ENCODE results near the gene DYSF.

DYSF gene

DNA sequence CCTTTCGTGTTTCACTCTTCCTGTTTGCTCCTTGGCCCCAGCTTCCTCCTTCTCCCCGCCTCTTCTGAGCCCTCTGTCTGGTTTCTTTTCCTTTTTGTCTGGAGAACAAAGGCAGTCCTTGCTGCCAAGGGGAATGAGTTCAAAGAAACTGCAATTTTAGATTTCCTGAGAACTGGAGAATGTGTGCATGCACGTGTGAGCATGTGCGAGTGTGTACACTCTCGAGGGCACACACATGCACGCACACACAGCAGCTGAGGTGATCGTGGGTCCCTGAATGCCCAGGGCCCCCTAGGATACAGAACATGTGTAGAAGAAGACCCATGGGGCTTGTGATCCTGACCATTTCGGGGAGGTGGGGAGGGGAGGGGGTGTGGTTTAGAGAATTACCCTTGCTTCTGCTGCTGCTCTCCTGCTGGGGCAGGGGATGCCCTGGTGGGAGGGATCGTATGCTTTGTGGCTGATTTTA lies 151.8 kb downstream of the DYSF start:
- no peak for FAIRE-seq

DNA sequence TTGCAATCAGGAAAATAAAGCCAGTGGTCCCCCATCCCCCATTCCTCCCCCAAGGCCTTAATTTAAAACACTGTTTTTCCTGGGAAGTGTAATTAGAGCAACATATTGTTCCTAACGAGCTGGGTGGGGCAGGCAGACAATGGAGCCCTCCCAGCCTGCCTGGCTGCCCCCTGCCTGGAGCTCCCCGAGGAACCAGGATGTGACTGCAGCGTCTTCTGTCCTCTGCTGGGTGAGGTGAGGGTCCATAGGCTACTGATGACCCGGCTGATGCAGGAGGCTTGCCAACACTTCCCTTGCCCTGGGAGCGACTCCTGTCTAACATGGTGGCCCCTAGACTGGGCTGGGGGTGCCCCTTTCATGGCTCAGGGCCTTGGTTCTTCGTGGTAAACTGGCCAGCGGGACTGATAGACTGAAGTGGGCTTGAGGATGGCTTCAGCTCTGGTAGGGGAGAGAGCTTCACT lies 152.4 kb downstream of the DYSF start:
- FAIRE-seq = no peak

DNA sequence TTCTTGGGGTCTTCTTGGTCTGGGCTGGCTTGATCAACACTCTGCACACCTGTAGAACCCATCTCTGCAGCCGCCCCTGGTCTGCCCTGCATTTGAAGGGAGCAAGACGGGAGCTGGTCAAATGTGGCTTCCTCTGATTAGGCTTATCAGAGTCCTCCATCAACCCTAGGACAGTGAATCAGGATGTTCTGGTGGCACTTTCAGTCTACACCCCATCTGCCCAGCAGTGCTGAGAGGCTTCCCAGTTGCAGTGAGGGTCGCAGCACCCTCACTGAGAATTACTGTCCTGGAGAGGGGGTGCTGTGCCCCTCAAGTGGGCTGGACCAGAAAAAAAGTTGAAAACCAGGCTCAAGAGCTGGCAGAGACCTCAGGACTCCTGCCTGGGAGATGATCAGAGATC lies 152.9 kb downstream of the DYSF start:
- FAIRE-seq = no peak

DNA sequence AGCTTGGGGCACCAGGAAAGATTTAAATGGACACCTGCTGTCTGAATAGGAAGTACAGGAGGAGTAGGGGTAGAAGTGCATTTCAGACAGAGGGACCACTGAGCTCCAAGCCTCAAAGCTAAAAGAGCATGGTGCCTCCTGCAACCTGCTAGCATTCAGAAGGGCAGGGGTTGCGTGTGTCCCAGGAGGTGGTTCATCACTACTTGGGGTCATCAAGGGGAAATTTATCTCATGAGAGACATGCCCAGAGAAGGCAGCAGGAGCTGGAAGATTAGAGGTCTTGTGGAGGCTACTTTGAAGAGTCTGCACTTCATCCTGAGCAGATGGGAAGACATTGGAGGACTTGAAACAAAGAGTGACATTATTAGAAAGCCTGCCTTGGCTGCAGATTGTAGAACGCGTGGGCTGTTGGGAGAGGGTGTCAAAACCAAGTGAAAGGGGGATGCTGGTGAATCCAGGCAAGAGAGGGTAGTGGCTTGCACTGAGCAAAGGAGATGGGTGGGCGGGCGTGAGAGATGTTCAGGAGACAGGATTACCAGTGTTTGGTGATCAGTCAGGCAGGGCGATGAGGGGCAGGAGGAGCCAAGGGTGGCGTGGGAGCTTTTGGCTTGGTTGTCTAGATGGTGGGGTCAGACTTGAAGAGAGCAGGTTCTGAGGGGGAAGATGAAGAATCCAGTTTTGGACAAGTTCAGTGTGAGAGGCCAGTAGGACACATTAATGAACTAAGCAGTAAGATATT lies 154.0 kb downstream of the DYSF start:
- FAIRE-seq = no peak

DNA sequence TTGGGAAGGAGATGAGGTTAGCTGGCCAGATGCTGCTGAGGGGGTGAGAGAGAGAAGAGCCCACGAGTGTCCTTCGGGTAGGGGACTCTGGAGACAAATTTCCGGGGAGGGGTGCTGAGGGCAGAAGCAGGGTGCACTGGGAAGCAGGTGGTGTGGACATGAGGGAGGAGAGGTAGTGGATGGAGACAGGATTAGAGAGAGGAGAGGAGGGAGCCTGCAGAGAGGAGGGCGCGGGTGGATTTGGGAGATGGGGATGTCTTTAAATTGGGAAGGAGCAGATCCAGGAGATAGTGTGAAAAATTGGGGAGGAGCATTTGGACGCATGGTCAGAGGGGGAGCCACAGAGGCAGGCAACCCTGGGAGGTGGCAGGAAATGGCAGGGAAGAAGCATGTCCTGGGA lies 154.7 kb downstream of the DYSF start:
- no peak for FAIRE-seq

DNA sequence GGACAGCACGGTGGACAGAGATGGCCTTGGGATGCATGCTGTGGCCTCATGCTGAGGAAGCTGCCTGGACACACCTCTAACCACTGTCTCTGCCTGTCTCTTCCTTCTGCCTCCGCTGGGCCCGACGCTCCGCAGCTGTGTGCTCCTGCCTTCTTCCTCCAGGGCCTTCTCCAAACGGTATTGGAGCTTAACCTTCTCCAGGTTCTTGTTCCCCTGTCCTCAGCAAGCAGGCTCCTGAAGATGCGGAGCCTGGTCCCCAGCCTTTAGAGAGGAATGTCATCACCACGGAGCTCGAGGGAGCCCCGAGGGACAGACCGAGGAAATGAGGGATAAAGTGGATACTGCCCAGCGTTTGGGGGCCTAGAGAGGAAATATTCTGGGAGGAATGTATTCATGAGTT lies 155.1 kb downstream of the DYSF start:
- no peak for FAIRE-seq

DNA sequence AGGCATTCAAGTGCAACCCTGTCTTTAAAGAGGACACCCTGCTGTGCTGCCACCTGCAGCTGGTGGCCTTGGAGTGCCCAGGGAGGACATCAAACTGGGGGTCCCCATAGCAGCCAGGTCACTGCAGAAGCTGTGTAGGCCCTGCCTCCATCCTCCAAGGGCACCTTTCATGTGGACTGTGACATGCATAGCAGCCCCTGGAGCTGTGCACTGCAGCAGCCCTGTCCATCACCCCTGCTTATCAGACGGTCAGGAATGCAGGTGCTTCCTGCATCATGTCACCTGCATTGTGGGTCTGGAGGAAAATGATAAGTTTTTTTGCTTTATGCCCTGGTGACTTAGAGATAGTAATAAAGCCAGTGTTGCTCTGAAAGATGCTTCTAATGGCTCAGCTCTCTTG lies 155.7 kb downstream of the DYSF start:
- no peak for FAIRE-seq

DNA sequence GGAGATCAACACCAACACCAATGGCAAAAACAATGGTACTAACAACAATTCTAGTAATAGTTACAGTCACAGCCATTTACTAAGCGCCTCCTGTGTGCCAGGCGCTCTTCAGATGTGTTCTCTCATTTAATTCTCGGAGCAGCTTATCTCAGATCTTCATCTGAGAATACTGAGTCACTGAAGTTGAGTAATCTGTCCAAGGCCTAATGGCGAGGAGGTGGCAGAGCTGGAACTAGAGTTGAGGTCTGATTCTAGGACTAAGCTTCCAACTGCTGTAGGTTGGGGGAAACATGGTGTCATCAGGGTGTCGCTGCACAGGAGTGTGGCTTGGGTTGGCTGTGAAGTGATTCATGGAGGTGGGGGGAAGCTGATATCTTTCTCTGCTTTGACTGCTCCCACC lies 156.1 kb downstream of the DYSF start:
- FAIRE-seq = no peak

DNA sequence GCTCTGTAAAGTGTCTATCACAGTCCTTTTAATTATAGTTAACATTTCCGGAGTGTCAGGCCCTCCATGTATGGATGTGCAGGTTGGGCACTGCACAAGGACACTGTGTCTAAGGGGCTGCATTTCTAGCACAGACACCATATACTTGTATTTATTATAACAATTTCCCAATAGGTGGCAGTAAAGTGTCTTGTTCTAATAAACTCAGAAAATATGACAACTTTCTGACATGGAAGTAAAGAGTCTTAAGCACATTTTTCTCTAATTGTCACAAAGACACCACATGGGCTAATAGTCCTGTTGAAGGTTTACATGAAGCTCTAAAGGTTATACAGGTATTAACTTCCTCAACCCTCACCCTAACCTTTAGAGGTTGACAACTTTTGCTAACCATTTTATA lies 156.6 kb downstream of the DYSF start:
- no peak for FAIRE-seq

DNA sequence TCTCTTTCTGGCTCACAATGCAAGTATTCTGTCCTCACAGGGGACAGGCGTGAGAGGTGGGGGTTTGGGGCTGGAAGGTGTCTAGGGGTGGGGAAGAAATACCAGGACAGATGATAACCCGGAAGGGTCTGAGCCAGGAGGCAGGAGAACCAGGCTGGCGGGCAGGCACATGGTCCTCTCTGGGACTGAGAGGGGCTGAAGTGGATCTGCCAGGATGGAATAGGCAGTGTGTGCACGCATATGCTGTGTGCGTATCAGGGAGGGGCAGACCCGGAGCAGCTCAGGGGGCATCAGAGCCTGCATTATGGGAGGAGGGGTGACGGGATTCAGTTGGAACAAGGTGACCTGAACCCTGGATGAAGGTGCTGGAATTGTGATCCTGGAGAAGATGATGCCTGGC lies 157.3 kb downstream of the DYSF start:
- no peak for FAIRE-seq

DNA sequence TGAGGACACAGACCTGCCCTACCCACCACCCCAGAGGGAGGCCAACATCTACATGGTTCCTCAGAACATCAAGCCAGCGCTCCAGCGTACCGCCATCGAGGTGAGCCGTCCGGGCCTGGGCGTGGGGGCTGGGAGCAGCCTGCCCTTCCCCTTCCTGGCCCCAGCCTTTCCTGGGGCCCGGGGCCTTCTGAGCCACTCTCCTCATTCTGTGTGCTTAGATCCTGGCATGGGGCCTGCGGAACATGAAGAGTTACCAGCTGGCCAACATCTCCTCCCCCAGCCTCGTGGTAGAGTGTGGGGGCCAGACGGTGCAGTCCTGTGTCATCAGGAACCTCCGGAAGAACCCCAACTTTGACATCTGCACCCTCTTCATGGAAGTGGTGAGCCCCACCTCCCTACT lies 157.9 kb downstream of the DYSF start:
- FAIRE-seq = no peak

DNA sequence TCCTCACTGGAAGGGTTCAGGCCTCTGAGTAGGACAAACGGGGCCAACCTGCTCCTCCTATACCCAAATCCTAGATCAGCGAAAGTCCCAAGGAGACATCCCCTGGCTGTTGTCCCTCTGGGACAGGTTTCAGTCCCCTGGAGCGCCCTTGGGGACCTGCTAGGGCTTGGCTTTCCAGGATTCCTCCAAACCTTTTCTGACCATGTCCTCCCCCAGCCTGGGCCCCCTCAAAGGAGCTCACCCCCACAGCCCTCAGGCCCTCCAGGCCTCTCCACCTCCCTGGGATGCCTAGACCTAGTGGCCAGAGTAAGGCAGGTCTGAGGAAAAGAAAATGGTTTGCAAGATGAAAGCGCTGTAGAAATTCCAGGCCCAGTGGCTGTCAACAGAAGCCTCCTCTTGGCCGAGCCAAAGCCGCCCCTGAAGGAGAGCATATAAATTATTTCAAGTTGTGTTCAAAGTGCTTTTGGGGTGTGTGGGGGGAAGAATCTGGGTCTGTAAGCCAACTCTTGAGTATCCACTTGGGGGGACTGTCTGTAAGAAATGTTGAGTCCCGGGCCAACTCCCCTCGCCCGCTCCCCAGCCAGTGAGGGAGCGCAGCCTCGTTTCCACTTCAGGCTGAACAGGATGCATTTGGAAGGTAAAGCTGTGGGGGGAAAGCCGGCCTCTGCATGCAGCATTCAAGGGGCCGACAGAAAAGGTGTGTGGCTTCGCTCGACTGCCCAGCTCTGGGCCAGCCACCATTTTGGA lies 158.6 kb downstream of the DYSF start:
- no peak for FAIRE-seq

DNA sequence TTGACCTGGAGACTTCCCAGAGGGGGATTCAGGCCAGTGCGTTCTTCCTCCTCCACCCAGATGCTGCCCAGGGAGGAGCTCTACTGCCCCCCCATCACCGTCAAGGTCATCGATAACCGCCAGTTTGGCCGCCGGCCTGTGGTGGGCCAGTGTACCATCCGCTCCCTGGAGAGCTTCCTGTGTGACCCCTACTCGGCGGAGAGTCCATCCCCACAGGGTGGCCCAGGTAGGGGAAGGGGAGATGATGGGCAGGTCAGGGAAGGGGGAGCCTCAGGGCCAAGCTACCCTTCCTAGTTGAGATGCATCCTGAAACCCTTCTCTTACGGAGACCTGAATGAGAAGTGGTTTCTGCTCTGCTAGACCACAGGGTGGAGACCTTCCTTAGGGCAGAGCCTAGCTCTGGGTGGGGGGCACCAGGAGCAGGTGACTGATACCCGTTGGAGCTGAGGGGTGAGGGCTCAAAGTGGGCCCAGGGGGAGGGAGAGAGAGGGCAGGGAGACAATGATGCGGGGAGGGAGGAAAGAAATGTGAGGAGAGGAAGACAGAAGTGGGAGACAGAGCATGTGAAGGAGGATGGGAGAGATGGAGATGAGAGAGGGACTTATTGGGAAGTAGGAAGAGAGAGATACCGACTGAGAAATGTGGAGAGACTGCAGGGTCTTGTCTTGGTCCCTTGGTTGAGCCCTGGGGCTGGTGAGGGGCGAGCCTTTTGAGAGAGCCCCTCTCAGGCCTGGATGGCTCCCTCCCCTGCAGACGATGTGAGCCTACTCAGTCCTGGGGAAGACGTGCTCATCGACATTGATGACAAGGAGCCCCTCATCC lies 159.4 kb downstream of the DYSF start:
- no peak for FAIRE-seq

DNA sequence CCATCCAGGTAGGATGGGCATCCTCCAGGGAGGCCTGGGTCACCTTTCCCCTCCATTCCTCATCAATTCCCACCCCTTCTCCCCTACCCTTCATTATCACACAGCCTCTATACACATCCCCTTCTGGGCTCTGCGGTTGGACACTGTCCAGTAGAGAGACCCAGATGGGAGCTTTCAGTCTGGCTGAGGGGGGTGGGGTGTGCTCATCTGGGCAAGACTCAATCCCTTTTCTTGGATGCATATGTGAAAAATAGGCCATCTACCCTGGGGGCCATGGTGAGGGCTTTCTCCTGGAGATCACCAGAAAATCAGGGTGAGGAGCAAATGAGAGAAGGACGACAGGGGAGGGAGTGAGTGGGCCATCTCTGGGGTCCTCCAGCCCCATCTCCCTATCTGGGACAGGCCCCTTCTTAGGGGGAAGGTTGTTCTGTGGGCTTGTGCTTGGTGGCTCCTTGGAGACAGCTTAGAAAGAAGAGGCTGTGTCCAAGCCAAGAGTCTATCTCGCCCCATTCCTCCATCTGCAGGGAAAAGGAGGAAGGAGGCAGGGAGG lies 160.1 kb downstream of the DYSF start:
- no peak for FAIRE-seq

DNA sequence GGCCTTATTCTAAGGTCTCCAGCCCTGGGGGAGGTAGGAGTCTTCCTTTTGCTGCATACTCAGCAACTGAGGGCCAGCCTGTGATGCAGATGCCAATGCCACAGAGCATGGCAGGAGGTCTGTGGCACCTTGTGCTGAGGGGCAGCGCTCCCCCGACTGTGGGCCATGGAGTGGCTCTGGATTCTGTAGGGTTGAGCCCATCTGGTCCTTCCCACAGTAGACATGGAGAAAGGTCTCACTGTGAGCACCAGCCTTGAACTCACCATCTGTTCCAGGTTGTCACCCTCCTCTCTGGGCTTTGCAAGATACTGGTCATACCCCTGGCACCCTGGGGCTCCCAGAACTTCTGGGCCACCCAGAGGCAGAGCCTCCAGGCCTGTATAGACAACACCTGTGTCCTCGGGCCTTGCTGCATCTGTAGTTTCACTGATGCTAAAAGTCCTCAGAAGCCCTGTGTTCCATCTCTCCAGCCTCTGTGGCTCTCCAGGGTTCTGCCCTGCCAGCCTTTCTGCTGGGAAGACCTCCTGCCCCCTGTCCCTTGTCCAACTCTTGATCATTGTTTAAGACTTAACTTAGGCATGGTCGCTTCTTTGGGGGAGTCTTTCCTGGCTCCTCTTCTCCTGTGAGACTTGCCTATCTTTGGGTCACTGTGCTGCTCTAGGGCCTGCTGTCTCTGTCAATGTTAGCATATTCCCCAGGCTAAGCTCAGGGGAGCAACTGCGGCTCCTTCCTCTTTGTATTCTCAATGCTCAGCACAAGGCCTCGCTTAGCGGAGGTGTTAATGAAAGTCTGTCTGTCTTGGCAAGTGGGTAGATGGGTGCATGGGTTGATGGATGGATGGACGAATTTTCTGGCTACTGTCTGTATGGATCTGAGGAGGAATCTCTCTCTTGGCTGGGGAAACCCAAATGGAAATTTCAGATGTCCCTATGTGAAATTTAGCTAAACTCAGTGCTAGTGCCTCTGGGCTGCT lies 160.9 kb downstream of the DYSF start:
- no peak for FAIRE-seq

DNA sequence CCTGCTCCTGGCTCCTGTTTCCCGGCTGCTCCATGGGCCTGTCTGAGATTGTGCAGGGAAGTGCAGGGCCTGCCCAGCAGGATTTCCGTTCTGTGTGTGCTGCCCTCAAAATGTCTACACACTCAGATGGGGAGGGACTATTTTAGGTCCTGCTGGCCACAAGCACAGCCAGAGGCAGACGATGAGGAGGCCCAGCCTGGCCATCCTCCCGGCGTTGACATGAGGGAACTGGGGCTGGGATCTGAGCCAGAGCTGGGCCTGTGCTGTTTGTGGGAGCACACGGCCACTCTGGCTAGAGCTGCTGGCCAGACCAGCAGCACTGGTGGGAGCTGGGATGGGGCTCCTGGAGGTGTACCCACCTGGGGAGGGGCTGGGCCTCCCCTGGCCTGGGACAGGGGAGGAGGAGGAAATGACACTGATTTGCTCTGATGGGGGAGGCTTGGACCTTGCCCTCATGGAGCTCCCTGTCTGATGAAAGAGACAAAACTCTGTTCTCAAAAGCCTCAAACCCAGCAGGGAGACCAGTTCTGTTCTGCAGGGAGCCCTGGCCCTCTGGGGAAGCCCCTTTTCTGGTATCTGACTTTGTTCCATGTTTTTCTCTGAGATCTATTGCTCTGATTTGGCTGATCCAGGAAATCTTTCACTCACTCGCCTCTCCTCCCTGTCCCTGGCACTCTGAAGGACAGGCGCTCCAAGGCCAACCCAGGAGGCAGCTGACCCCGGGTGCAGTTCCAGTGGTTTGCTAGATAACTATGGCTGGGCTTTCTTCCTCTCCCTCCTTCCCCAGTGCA lies 161.8 kb downstream of the DYSF start:
- FAIRE-seq = no peak

DNA sequence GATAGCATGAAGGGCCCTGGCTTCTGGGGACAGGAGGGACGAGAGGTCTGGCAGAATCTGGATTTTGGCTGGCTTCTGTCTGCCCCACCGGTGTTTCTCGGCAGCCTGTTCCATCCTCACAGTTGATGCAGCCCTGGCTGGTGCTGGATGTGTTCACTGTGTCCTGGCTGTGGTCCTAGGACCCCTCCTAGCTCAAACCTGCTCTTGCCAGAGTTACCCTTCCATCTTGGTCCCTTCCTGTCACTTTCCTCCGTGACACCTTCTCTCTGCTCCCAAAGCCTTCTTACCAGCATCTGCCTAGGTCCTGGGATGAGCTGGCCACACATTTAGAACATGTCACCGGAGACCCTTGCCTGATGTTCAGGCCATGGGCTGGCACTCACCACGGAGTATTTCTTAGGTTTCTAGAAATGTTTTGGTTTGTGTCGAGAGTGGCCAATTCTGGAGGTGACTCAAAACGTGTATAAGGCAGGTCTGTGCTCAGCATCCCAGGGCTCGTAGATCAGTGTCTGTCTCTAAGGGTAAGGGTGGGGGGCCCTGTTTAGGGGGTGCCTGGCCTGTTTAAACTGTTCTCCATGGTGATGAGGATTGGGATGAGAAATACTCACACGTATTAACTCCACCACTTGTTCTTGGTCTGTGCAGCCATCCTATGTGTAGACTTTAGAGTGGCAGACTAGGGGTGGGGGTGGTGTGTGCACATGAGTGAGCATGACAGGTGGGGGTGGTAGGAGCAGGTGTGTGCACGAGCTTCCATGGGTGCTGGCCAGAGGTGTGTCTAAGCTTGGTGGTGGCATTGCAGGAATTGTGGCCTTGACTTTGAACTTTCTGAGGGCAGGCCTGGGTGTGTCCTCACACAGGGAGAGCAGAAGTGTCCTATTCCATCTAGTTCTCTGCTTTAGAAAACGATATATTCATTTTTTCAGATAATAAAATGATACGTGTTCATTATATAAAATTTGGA lies 162.7 kb downstream of the DYSF start:
- FAIRE-seq = no peak

DNA sequence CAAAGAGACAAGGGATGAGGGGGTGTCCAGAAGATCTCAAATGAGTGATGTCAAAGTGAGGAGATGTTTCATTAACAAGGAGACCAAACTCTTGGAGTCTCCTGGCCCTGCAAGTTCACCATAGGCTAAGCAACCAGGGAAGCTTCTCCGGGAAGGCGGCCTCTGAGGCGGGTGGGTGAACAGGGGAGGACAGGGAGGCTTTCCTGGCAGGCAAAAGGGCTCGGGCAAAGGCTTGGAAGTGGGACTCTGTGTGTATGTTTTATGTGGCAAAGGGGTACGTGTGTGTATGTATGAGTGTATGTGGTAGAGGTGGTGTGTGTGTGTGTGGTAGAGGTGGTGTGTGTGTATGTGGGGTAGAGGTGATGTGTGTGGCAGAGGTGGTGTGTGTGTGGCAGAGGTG lies 163.9 kb downstream of the DYSF start:
- no peak for FAIRE-seq

DNA sequence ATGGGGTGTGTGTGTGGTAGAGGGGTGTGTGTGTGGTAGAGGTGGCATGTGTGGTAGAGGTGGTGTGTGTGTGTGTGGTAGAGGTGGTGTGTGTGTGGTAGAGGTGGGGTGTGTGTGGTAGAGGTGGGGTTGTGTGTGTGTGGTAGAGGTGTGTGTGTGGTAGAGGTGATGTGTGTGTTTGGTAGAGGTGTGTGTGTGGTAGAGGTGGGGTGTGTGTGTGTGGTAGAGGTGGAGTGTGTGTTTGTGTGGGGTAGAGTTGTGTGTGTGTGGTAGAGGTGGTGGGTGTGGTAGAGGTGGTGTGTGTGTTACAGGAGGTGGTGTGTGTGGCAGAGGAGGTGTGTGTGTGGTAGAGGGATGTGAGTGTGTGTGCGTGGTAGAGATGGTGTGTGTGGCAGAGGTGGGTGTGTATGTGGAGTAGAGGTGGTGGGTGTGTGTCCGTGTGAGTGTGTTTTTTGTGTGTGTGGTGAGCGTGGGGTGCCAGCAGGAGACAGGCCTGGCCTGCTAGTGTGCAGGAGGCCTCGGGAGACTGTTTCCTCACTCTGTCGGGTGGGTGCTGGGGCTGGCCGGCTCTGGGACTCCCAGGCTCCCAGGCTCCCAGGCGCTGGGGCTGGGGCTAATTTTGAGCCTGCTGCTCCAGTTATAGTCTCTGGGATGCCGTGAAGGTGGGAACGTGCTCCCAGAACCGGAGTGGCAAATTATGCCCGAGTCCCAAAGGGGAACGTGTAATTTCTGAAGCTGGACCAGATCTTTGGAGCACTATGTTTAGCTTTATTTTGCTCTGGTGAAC lies 165.2 kb downstream of the DYSF start:
- FAIRE-seq = no peak
